ENCODE results near the gene GRIA4. TPM values are rescaled to one million over a fixed set of nuclear protein-coding genes. Genes with fewer than 3 reads are reported as not detected.

Gene GRIA4
- total RNA-seq, 1 donor from 2014 or later: 0.27 TPM

DNA sequence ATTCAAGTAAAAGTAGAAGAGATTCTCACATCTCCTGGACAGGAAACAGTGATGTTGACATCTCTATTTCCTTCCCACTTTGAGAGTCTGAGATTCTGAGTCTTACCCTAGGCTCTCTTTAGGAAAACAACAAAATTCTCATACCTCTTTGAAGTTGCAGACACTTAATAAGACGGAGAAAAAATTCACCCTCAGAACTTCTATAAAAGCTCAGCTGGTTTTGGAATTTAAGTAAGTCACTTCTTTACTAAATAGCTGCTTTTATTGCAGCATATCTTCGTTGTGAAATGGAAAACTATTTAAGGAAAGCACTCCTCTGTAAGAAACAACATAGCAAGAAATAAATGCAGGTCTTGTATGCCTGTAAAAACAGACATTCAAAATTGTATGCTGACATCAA lies 333.0 kb downstream of the GRIA4 start:
- Histone ChIP-seq H3K36me3 (ENCODE audit: insufficient read depth, low read length) (no peaks in the 10 kb centered on the region), H3K27me3 (ENCODE audit: insufficient read depth, low read length) (no peaks in the 10 kb centered on the region), H3K4me1 (ENCODE audit: insufficient read depth, low read length) (no peaks in the 10 kb centered on the region), H4K20me1 (ENCODE audit: insufficient read depth, low read length) (no peaks in the 10 kb centered on the region), H3K79me2 (ENCODE audit: insufficient read depth, low read length) (no peaks in the 10 kb centered on the region), H3K27ac (ENCODE audit: low read depth, low read length) (no peak overlapping the region), H3K9me3 (ENCODE audit: insufficient read depth, low read depth, low read length) (no peaks in the 10 kb centered on the region), H3K4me3 (ENCODE audit: insufficient read depth, low read depth, low read length) (no peak overlapping the region), H3K4me2 (ENCODE audit: low read length) (no peak overlapping the region), H2AFZ (ENCODE audit: low read depth, low read length) (no peak overlapping the region), H3K9ac (ENCODE audit: low read length) (no peak overlapping the region)
- Mint-ChIP-seq H3K36me3 (ENCODE audit: low read depth, unreplicated experiment) (no peaks in the 10 kb centered on the region), H3K4me3 (ENCODE audit: unreplicated experiment) (no peak overlapping the region), H3K9me3 (ENCODE audit: unreplicated experiment) (no peaks in the 10 kb centered on the region), H3K4me1 (ENCODE audit: low read depth, unreplicated experiment) (peaks cover 4% of the 10 kb centered on the region), H3K27me3 (ENCODE audit: low read depth, unreplicated experiment) (no peaks in the 10 kb centered on the region), H3K27ac (ENCODE audit: unreplicated experiment) (no peak overlapping the region)
- FAIRE-seq (no peak), DNase-seq (ENCODE audit: low read depth) (no peak)
- TF ChIP-seq CTCF (IDR thresholded peaks at IDR 0.05; ENCODE audit: insufficient read depth, low read depth, low read length) (no peak), EZH2 (IDR thresholded peaks at IDR 0.05; ENCODE audit: insufficient read depth, low read length) (no peak)

DNA sequence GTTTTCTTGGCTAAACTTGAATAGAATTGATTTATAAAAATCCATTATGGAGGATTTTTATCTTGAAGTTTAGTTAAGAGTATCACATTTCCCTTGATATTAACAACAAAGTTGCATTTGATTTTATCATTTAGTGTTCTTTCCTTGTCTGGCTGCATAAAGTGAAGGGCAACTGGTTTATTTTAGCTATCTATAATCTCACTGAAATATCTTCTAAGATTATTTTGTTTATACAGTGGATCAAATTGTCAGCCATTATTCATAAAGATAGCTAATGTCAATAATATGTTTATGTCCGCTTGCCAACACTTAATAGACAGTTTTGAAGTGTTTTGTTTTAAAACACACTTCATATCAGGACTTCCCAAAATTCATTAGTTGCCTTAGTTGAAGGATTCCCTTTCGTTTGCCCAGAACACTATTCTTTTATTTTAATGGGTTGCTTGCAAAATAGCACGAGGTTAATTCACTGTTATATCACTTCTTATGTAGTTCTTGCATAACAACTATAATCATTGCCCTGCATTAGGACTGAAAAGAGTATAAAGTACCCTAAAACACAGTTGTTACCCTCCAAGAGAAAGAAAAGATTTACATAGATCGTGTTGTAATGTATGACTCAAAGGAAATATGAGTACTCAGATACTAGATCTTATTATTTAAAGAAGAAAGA lies 339.2 kb downstream of the GRIA4 start:
- Histone ChIP-seq H3K79me2 (ENCODE audit: insufficient read depth, low read length) (no peaks in the 10 kb centered on the region), H3K27ac (ENCODE audit: low read depth, low read length) (no peak overlapping the region), H2AFZ (ENCODE audit: low read depth, low read length) (no peak overlapping the region), H3K36me3 (ENCODE audit: insufficient read depth, low read length) (no peaks in the 10 kb centered on the region), H3K9me3 (ENCODE audit: insufficient read depth, low read depth, low read length) (no peaks in the 10 kb centered on the region), H3K9ac (ENCODE audit: low read length) (no peak overlapping the region), H3K4me2 (ENCODE audit: low read length) (no peak overlapping the region), H3K4me3 (ENCODE audit: insufficient read depth, low read depth, low read length) (no peak overlapping the region), H3K4me1 (ENCODE audit: insufficient read depth, low read length) (no peaks in the 10 kb centered on the region), H4K20me1 (ENCODE audit: insufficient read depth, low read length) (no peaks in the 10 kb centered on the region), H3K27me3 (ENCODE audit: insufficient read depth, low read length) (no peaks in the 10 kb centered on the region)
- no peak overlapping the region for H3K4me3 Mint-ChIP-seq (ENCODE audit: unreplicated experiment)
- H3K27ac Mint-ChIP-seq (ENCODE audit: unreplicated experiment): no peak overlapping the region
- DNase-seq (ENCODE audit: low read depth): no peak
- no peaks in the 10 kb centered on the region for H3K27me3 Mint-ChIP-seq (ENCODE audit: low read depth, unreplicated experiment)
- no peaks in the 10 kb centered on the region for H3K9me3 Mint-ChIP-seq (ENCODE audit: unreplicated experiment)
- no peaks in the 10 kb centered on the region for H3K4me1 Mint-ChIP-seq (ENCODE audit: low read depth, unreplicated experiment)
- TF ChIP-seq EZH2 (IDR thresholded peaks at IDR 0.05; ENCODE audit: insufficient read depth, low read length): no peak
- TF ChIP-seq CTCF (IDR thresholded peaks at IDR 0.05; ENCODE audit: insufficient read depth, low read depth, low read length): no peak
- FAIRE-seq: no peak
- H3K36me3 Mint-ChIP-seq (ENCODE audit: low read depth, unreplicated experiment): no peaks in the 10 kb centered on the region

- Histone ChIP-seq H3K27me3 (ENCODE audit: insufficient read depth, low read length) (no peaks in the 10 kb centered on the region), H3K4me2 (ENCODE audit: low read length) (no peak overlapping the region), H3K79me2 (ENCODE audit: insufficient read depth, low read length) (no peaks in the 10 kb centered on the region), H3K4me1 (ENCODE audit: insufficient read depth, low read length) (no peaks in the 10 kb centered on the region), H3K27ac (ENCODE audit: low read depth, low read length) (no peak overlapping the region), H4K20me1 (ENCODE audit: insufficient read depth, low read length) (no peaks in the 10 kb centered on the region), H2AFZ (ENCODE audit: low read depth, low read length) (no peak overlapping the region), H3K9me3 (ENCODE audit: insufficient read depth, low read depth, low read length) (no peaks in the 10 kb centered on the region), H3K9ac (ENCODE audit: low read length) (no peak overlapping the region), H3K36me3 (ENCODE audit: insufficient read depth, low read length) (no peaks in the 10 kb centered on the region), H3K4me3 (ENCODE audit: insufficient read depth, low read depth, low read length) (no peak overlapping the region)
- DNase-seq (ENCODE audit: low read depth) (no peak), FAIRE-seq (no peak)
- Mint-ChIP-seq H3K36me3 (ENCODE audit: low read depth, unreplicated experiment) (no peaks in the 10 kb centered on the region), H3K4me3 (ENCODE audit: unreplicated experiment) (no peak overlapping the region), H3K27ac (ENCODE audit: unreplicated experiment) (no peak overlapping the region), H3K4me1 (ENCODE audit: low read depth, unreplicated experiment) (no peaks in the 10 kb centered on the region), H3K9me3 (ENCODE audit: unreplicated experiment) (peaks cover 5% of the 10 kb centered on the region), H3K27me3 (ENCODE audit: low read depth, unreplicated experiment) (no peaks in the 10 kb centered on the region)
- TF ChIP-seq CTCF (IDR thresholded peaks at IDR 0.05; ENCODE audit: insufficient read depth, low read depth, low read length) (no peak), EZH2 (IDR thresholded peaks at IDR 0.05; ENCODE audit: insufficient read depth, low read length) (no peak)
Observed at GRCh38 chr11:105953886-105954285, 344.0 kb downstream of the GRIA4 start.
